Ovary (tissue), 9 donors: ENCODE results near the gene GARIN1A. TPM values are rescaled to one million over a fixed set of nuclear protein-coding genes. Genes with fewer than 3 reads are reported as not detected.

Experiments used
- DNase-seq, 5 donors: peaks; one replicate each; pipeline ENCODE4 v3.0.0-alpha.2; 2019 to 2020
- H3K27ac ChIP-seq, 2 donors: fragments of 200-600 bp; one replicate each; pipeline versions ENCODE4 v1.5.1 to v1.8.0; 2019 to 2022
- H3K27me3 ChIP-seq: fragments of 200-600 bp; one replicate; pipeline ENCODE4 v1.8.0; 2022
- H3K36me3 ChIP-seq: fragments of 200-600 bp; sonication (generic); one replicate; pipeline ENCODE4 v1.5.1; 2019
- H3K4me1 ChIP-seq: one replicate; pipeline ENCODE4 v1.8.1; 2013; ENCODE audit warnings: mild to moderate bottlenecking, moderate library complexity; ENCODE audit not compliant: insufficient read depth
- H3K4me3 ChIP-seq: fragments of 200-600 bp; sonication (generic); one replicate; pipeline ENCODE4 v1.5.1; 2017
- H3K9me3 ChIP-seq, 2 donors: fragments of 200-600 bp in 1 of 2; sonication (generic) in 1 of 2; one replicate each; pipeline versions ENCODE4 v1.5.1 to v1.8.1; 2013 to 2019; ENCODE audit warnings: mild to moderate bottlenecking in 1 of 2, moderate library complexity in 1 of 2
- CTCF ChIP-seq, 3 donors: fragments of 450-650 bp in 2 of 3; fragments of 200-600 bp in 1 of 3; IDR thresholded peaks; one replicate each; pipeline versions ENCODE4 v1.5.1 to v1.8.0; 2016 to 2022; ENCODE audit warnings: antibody characterized with exemption in 3 of 3, mild to moderate bottlenecking in 1 of 3
- EP300 ChIP-seq: sonication (generic); formaldehyde crosslinking; IDR thresholded peaks from one replicate; pipeline ENCODE4 v1.6.1; 2017; ENCODE audit warnings: antibody characterized with exemption
- POLR2A ChIP-seq: fragments of 450-650 bp; IDR thresholded peaks from one replicate; pipeline ENCODE4 v1.6.1; 2017; ENCODE audit warnings: antibody characterized with exemption, mild to moderate bottlenecking, moderate library complexity
- WGBS, 3 donors: extraction: QIAGEN DNeasy Blood & Tissue Kit in 1 of 3; methylation state at CpG; one replicate each; pipeline versions ENCODE4 v1.1.5 to v1.1.7; 2013 to 2017; 5-methylcytosine and 5-hydroxymethylcytosine counted together
- intact Hi-C, 4 donors: fragments of 100-400 bp; cut with DNase I; formaldehyde crosslinking; loops; one replicate each; pipeline versions ENCODE4 v1.11.0 to v1.15.1; 2022 to 2023
- polyA plus RNA-seq, 2 donors: library from polyadenylated mRNA; stranded (reverse); fragments of 200-250 nt in 1 of 2; fragments of 350-450 nt in 1 of 2; fragmentation: Illumina TruSeq in 1 of 2; extraction: RNeasy Lipid Tissue Mini Kit (QIAGEN cat#74804) in 1 of 2; gene quantifications; one replicate each; pipeline ENCODE4 v1.2.3, GENCODE V29; 2013 to 2014
- small RNA-seq: library from RNA; depleted of rRNA; stranded (forward); fragments of <200 nt; gene quantifications from one replicate; pipeline ENCODE3, GENCODE V24; 2016
- total RNA-seq, 7 donors: library from RNA; depleted of rRNA in 2 of 7; stranded (reverse); fragments of >200 nt in 2 of 7; fragmentation: NEBNext Ultra II Directional in 3 of 7; extraction: Animal tissue kit (Norgen Biotek cat#: 25700) in 3 of 7; gene quantifications; one replicate each; pipeline versions ENCODE4 v1.1.0 to v1.2.4, GENCODE V29; 2016 to 2023
- donor health status: DM: no; HTN: no; CAD: no; lungs with moderate emphysema.
- donor health status: DM: no; HTN: no; CAD: no.
- donor health status: Bipolar disorder and iron deficiency.
- donor health status: DM: yes; HTN: yes; CAD: no.
- donor health status: DM: no; HTN: no; CAD: no.
- donor health status: DM: yes; HTN: yes; CAD: no.

GARIN1A gene
- total and polyA plus RNA-seq, 9 donors: 0.36 to 4.0 (median 1.3) TPM

GRCh38 chr7:128714701-128715495, 42.8 kb downstream of the GARIN1A start:
- DNase-seq: no peak
- intact Hi-C loops: no loop called here
- WGBS, 3 donors: 56 to 60% (median 59%) methylated on average over 8 of the region's 8 CpGs
- Histone ChIP-seq H3K4me1 (no peaks in the 10 kb centered on the region), H3K9me3 (no peaks in the 10 kb centered on the region), H3K36me3 (no peaks in the 10 kb centered on the region), H3K27ac (no peak overlapping the region), H3K27me3 (no peaks in the 10 kb centered on the region), H3K4me3 (no peak overlapping the region)
- TF ChIP-seq EP300: no peak
- no peak for TF ChIP-seq POLR2A
- no peak for TF ChIP-seq CTCF (IDR thresholded peaks at IDR 0.05)

- H3K4me3 ChIP-seq: no peak overlapping the region
- no peaks in the 10 kb centered on the region for H3K27me3 ChIP-seq
- WGBS, 3 donors: 79 to 93% (median 86%) methylated on average over 6 of the region's 6 CpGs
- H3K27ac ChIP-seq: no peak overlapping the region
- no peaks in the 10 kb centered on the region for H3K36me3 ChIP-seq
- DNase-seq: no peak
- no peak for TF ChIP-seq EP300
- TF ChIP-seq POLR2A: no peak
- TF ChIP-seq CTCF (IDR thresholded peaks at IDR 0.05): no peak
- intact Hi-C loops: no loop called here
- H3K9me3 ChIP-seq: no peaks in the 10 kb centered on the region
- H3K4me1 ChIP-seq: no peaks in the 10 kb centered on the region
Observed at GRCh38 chr7:128718967-128719642, 47.0 kb downstream of the GARIN1A start.

- Histone ChIP-seq H3K4me3 (no peak overlapping the region), H3K27ac (no peak overlapping the region), H3K36me3 (no peaks in the 10 kb centered on the region), H3K4me1 (no peaks in the 10 kb centered on the region), H3K9me3 (no peaks in the 10 kb centered on the region), H3K27me3 (no peaks in the 10 kb centered on the region)
- intact Hi-C loops: no loop called here
- no peak for TF ChIP-seq CTCF (IDR thresholded peaks at IDR 0.05)
- TF ChIP-seq POLR2A: no peak
- no peak for TF ChIP-seq EP300
- DNase-seq: no peak
Observed at GRCh38 chr7:128721376-128721775, 49.3 kb downstream of the GARIN1A start.

Small RNAs within 50 kb of the gene (small RNA-seq; reads per million reads assigned to genes)
- 11.9 reads per million, percentile 85 among the genes with 10 or more reads in this experiment for gene RNA5SP242
- gene RNA5SP243: 0.30 reads per million
- gene RNU6-177P: not detected

Other genes starting within 250 kb of the GARIN1A start
- 10 to 100 TPM; 10.2 to 69.7 (median 32.9) TPM for gene HILPDA, start 216.4 kb upstream of the GARIN1A start, total RNA-seq
- 10 to 100 TPM; 18.7 to 39.0 TPM for gene HILPDA, start 216.4 kb upstream of the GARIN1A start, polyA plus RNA-seq
- 10 to 100 TPM; 11.3 to 31.3 (median 20.3) TPM for gene METTL2B, start 195.5 kb upstream of the GARIN1A start, total RNA-seq
- gene METTL2B, start 195.5 kb upstream of the GARIN1A start, polyA plus RNA-seq: 10 to 100 TPM in 1 of 2 donors, 1 to 10 TPM in 1; 9.5 to 23.4 TPM
- gene CALU, start 67.1 kb downstream of the GARIN1A start, total RNA-seq: 100 to 1,000 TPM in 2 of 7 donors, 10 to 100 TPM in 5; 48.9 to 110 (median 71.0) TPM
- 100 to 1,000 TPM in 1 of 2 donors, 10 to 100 TPM in 1; 38.9 to 187 TPM for gene CALU, start 67.1 kb downstream of the GARIN1A start, polyA plus RNA-seq
- not detected for gene OPN1SW, start 103.5 kb downstream of the GARIN1A start, total RNA-seq
- gene OPN1SW, start 103.5 kb downstream of the GARIN1A start, polyA plus RNA-seq: not detected
- 10 to 100 TPM in 1 of 7 donors, 1 to 10 TPM in 6; 2.4 to 14.0 (median 5.9) TPM for gene CCDC136, start 119.7 kb downstream of the GARIN1A start, total RNA-seq
- gene CCDC136, start 119.7 kb downstream of the GARIN1A start, polyA plus RNA-seq: 1 to 10 TPM; 3.4 to 4.4 TPM
- gene FLNC, start 158.1 kb downstream of the GARIN1A start, total RNA-seq: 10 to 100 TPM in 6 of 7 donors, 1 to 10 TPM in 1; 8.0 to 51.2 (median 17.3) TPM
- gene FLNC, start 158.1 kb downstream of the GARIN1A start, polyA plus RNA-seq: 1 to 10 TPM; 6.5 to 6.8 TPM
- 100 to 1,000 TPM in 1 of 7 donors, 10 to 100 TPM in 6; 57.3 to 108 (median 85.0) TPM for gene ATP6V1F, start 190.6 kb downstream of the GARIN1A start, total RNA-seq
- gene ATP6V1F, start 190.6 kb downstream of the GARIN1A start, polyA plus RNA-seq: 100 to 1,000 TPM in 1 of 2 donors, 10 to 100 TPM in 1; 98.2 to 128 TPM
- gene KCP, start 238.4 kb downstream of the GARIN1A start, total RNA-seq: 1 to 10 TPM in 1 of 7 donors, under 1 TPM in 3, not detected in 3; 0.15 to 1.8 (median 0.21) TPM
- under 1 TPM in 1 of 2 donors, not detected in 1; 0.05 TPM for gene KCP, start 238.4 kb downstream of the GARIN1A start, polyA plus RNA-seq